ENCODE data around the gene ZSWIM3. TPM values are rescaled to one million over a fixed set of nuclear protein-coding genes. Genes with fewer than 3 reads are reported as not detected.

ZSWIM3 gene
- total and polyA plus RNA-seq, 4 donors, result 0.56 to 4.2 (median 2.3) TPM

DNA sequence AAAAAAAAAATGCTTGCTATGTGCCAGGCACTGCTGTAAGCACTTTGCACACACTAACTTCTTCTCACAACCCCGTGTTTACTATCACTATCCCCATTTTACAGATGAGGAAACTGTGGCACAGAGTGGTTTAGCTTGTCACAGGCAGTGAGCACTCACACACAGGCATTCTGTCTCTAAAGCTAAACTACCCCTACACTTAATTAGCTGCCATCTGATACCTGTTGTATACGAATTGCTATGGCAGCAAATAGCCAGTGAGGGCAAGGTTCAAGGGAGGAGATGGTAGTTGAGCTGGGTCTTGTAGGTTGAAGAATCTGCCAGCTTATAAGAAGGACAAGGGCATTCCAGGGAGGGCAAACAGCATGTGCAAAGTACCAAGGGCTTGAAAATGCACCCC, 35.5 kb upstream of the ZSWIM3 start:
- H3K4me1 ChIP-seq (ENCODE audit: control insufficient read depth in 4 of 4, insufficient read depth in 4 of 4, low read length in 3 of 4), result peaks cover 0 to 7% (median 1%) of the 10 kb centered on the region in 4 donors
- no peak overlapping the region for H3K4me3 ChIP-seq (ENCODE audit: low read depth in 1 of 3, low read length in 3 of 3)
- peaks cover 0 to 8% (median 3%) of the 10 kb centered on the region in 4 donors for H3K27me3 ChIP-seq (ENCODE audit: control insufficient read depth in 4 of 4, insufficient read depth in 4 of 4, low read length in 3 of 4)
- no peak for DNase-seq (ENCODE audit: low spot score)
- H3K36me3 ChIP-seq (ENCODE audit: control insufficient read depth in 4 of 4, insufficient read depth in 3 of 4, low read depth in 1 of 4, low read length in 3 of 4), result no peaks in the 10 kb centered on the region
- WGBS, result 67% methylated on average over 2 of the region's 2 CpGs
- H3K9ac ChIP-seq (ENCODE audit: low read depth in 1 of 2, low read length in 2 of 2), result no peak overlapping the region
- no peak for TF ChIP-seq MAX (IDR thresholded peaks at IDR 0.05)
- TF ChIP-seq GABPA (IDR thresholded peaks at IDR 0.05 in 1 of 2, conservative IDR thresholded peaks at IDR 0.05 in 1 of 2), result no peak
- no peak for TF ChIP-seq TAF1 (conservative IDR thresholded peaks at IDR 0.05)
- no peak for TF ChIP-seq JUND (IDR thresholded peaks at IDR 0.05)
- no peak for TF ChIP-seq YY1 (IDR thresholded peaks at IDR 0.05)
- no peak for TF ChIP-seq NR2F2 (IDR thresholded peaks at IDR 0.05)
- no peak for TF ChIP-seq HNF4A (conservative IDR thresholded peaks at IDR 0.05)
- TF ChIP-seq, protein P1, sequence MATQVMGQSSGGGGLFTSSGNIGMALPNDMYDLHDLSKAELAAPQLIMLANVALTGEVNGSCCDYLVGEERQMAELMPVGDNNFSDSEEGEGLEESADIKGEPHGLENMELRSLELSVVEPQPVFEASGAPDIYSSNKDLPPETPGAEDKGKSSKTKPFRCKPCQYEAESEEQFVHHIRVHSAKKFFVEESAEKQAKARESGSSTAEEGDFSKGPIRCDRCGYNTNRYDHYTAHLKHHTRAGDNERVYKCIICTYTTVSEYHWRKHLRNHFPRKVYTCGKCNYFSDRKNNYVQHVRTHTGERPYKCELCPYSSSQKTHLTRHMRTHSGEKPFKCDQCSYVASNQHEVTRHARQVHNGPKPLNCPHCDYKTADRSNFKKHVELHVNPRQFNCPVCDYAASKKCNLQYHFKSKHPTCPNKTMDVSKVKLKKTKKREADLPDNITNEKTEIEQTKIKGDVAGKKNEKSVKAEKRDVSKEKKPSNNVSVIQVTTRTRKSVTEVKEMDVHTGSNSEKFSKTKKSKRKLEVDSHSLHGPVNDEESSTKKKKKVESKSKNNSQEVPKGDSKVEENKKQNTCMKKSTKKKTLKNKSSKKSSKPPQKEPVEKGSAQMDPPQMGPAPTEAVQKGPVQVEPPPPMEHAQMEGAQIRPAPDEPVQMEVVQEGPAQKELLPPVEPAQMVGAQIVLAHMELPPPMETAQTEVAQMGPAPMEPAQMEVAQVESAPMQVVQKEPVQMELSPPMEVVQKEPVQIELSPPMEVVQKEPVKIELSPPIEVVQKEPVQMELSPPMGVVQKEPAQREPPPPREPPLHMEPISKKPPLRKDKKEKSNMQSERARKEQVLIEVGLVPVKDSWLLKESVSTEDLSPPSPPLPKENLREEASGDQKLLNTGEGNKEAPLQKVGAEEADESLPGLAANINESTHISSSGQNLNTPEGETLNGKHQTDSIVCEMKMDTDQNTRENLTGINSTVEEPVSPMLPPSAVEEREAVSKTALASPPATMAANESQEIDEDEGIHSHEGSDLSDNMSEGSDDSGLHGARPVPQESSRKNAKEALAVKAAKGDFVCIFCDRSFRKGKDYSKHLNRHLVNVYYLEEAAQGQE (IDR thresholded peaks at IDR 0.05), result no peak
- no peak for TF ChIP-seq RXRA (IDR thresholded peaks at IDR 0.05)
- TF ChIP-seq CTCF (IDR thresholded peaks at IDR 0.05; ENCODE audit: low read depth, low read length, missing input control), result no peak
- no peaks in the 10 kb centered on the region for H3K9me3 ChIP-seq (ENCODE audit: control insufficient read depth in 4 of 4, low read length in 3 of 4)
- no peak overlapping the region for H3K27ac ChIP-seq (ENCODE audit: low read depth in 1 of 2, low read length in 2 of 2)

DNA sequence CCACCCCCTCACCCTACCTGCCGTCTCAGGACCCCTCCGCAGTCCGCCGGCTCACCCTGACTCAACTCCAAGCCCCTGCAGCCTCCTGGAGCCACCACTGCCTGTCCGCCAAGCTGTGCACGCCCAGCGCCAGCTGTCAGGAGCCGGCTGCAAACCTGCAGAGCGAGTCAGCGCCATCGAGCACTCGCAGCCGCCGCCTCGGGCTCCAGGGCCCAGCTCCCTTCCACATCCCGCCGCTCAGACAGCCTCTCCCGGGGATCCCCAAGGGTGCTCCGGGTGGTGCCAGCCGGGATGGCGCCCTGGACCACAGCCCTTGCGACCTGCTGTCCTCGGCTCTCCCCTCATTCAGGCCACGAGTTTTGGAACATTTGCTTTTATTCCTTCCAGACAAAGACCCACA, 34.6 kb upstream of the ZSWIM3 start:
- Histone ChIP-seq H3K4me1 (ENCODE audit: control insufficient read depth in 4 of 4, insufficient read depth in 4 of 4, low read length in 3 of 4) (peaks cover 0 to 7% (median 1%) of the 10 kb centered on the region in 4 donors), H3K9me3 (ENCODE audit: control insufficient read depth in 4 of 4, low read length in 3 of 4) (no peaks in the 10 kb centered on the region), H3K36me3 (ENCODE audit: control insufficient read depth in 4 of 4, insufficient read depth in 3 of 4, low read depth in 1 of 4, low read length in 3 of 4) (no peaks in the 10 kb centered on the region), H3K27me3 (ENCODE audit: control insufficient read depth in 4 of 4, insufficient read depth in 4 of 4, low read length in 3 of 4) (peaks cover 0 to 8% (median 3%) of the 10 kb centered on the region in 4 donors), H3K4me3 (ENCODE audit: low read depth in 1 of 3, low read length in 3 of 3) (no peak overlapping the region), H3K9ac (ENCODE audit: low read depth in 1 of 2, low read length in 2 of 2) (no peak overlapping the region), H3K27ac (ENCODE audit: low read depth in 1 of 2, low read length in 2 of 2) (no peak overlapping the region)
- TF ChIP-seq MAX (IDR thresholded peaks at IDR 0.05) (no peak), FOXA1 (IDR thresholded peaks at IDR 0.05) (no peak), ATF3 (IDR thresholded peaks at IDR 0.05) (no peak), RAD21 (IDR thresholded peaks at IDR 0.05) (no peak), ZBTB33 (IDR thresholded peaks at IDR 0.05) (no peak), TAF1 (conservative IDR thresholded peaks at IDR 0.05) (no peak), GABPA (IDR thresholded peaks at IDR 0.05 in 1 of 2, conservative IDR thresholded peaks at IDR 0.05 in 1 of 2) (no peak), SP1 (IDR thresholded peaks at IDR 0.05) (no peak), JUND (IDR thresholded peaks at IDR 0.05) (no peak), FOXA2 (IDR thresholded peaks at IDR 0.05) (no peak), YY1 (IDR thresholded peaks at IDR 0.05) (no peak), RXRA (IDR thresholded peaks at IDR 0.05) (no peak), EGR1 (IDR thresholded peaks at IDR 0.05; ENCODE audit: low read depth in 2 of 2) (no peak), CTCF (IDR thresholded peaks at IDR 0.05; ENCODE audit: low read depth, low read length, missing input control) (no peak), HNF4A (conservative IDR thresholded peaks at IDR 0.05) (no peak)
- no peak for DNase-seq (ENCODE audit: low spot score)
- WGBS, result 11% methylated on average over 24 of the region's 24 CpGs

All from liver (tissue), 9 donors.